ENCODE results near the gene ENPP4.

DNA sequence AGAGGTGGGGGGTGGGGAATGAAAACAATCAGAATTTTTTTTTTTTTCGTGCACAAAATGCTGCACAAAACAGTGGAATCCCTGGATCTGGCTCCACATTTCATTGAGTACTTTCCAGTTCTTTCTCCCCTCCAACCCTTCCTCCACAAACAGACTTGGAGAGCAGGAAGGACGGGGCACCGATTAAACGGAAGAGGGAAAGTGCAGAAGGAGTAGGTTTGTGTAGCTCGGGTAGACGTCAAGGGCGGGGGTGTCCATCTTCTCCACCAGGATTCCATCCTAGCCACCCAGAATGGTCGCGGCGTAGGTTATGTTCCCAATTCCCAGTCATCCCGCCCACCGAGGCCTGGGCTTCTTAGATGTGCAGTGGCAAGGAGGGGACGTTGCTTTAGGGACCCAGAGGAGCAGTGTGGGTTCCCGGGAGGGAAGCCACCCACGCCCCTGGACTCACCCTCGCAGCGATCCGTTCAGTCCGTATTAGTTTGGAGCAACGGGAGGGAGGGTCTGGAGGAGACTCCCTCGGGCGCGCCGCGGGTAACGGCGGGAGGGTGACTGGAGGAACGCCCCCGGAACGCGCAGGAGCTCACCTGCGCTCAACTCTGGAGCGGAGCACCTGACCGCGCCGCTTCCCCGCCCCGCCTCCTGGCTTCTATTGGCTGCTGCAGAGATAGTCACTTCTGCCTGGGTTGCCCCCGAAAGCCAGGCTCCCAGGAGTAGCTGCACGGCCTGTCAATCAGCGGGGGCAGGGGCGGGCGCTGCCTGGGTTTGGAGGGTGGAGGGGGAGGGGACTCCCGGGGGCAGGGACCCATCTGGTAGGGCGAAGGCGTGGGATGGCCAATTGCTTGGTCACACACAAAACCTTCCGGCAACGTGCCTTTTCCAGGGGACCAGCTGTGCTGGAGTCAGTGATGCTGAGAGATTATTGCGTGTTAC, 40.8 kb downstream of the ENPP4 start, which contains the start of gene ENPP5:
- TF ChIP-seq YY1 (IDR thresholded peaks at IDR 0.05; ENCODE audit: insufficient read depth, insufficient read length) (no peak), SUZ12 (IDR thresholded peaks at IDR 0.05; ENCODE audit: extremely low read depth, insufficient read depth, insufficient read length) (no peak), ZNF274 (IDR thresholded peaks at IDR 0.05; ENCODE audit: low read depth, low read length) (no peak)

Data from NT2/D1 (cell line).